SK-N-SH (cell line): ENCODE data around the gene APH1B.

ENCODE experiments used
- CHD2 ChIP-seq: fragments of 150-350 bp; IDR thresholded peaks from 2 replicates; pipeline ENCODE4 v1.6.1; 2018; ENCODE audit warnings: low read length; ENCODE audit not compliant: partially characterized antibody
- CTCF ChIP-seq: fragments of 200-600 bp; sonication (generic); IDR thresholded peaks from 2 replicates; pipeline ENCODE4 v1.6.1; 2017; ENCODE audit warnings: antibody characterized with exemption, mild to moderate bottlenecking, moderate library complexity
- EP300 ChIP-seq, 2 experiments: IDR thresholded peaks; 2 replicates each; pipeline versions ENCODE4 v1.4.0 to v1.6.1; 2012; ENCODE audit warnings: borderline replicate concordance in 1 of 2, low read depth in 1 of 2, low read length in 1 of 2
- FOXM1 ChIP-seq: IDR thresholded peaks from 2 replicates; pipeline ENCODE4 v1.4.0; 2012; ENCODE audit warnings: low read depth, mild to moderate bottlenecking
- GATA2 ChIP-seq: sonication (generic); formaldehyde crosslinking; IDR thresholded peaks from 2 replicates; pipeline ENCODE4 v1.5.0; 2020; ENCODE audit warnings: mild to moderate bottlenecking, missing genetic modification reagents
- MAX ChIP-seq: IDR thresholded peaks from 2 replicates; pipeline ENCODE4 v1.4.0; 2012; ENCODE audit warnings: low read depth
- NRF1 ChIP-seq: IDR thresholded peaks from 2 replicates; pipeline ENCODE4 v1.6.1; 2012; ENCODE audit warnings: low read depth, mild to moderate bottlenecking, low read length
- PBX3 ChIP-seq: IDR thresholded peaks from 2 replicates; pipeline ENCODE4; 2012
- POLR2AphosphoS5 ChIP-seq: IDR thresholded peaks from 2 replicates; pipeline ENCODE4 v1.6.1; 2012; ENCODE audit warnings: low read depth, low read length
- REST ChIP-seq: IDR thresholded peaks from 2 replicates; pipeline ENCODE4 v1.6.1; 2012; ENCODE audit warnings: mild to moderate bottlenecking, low read depth, low read length, moderate library complexity
- RXRA ChIP-seq: IDR thresholded peaks from 2 replicates; pipeline ENCODE4 v1.4.0; 2012; ENCODE audit warnings: low read depth, mild to moderate bottlenecking, borderline replicate concordance
- USF1 ChIP-seq: IDR thresholded peaks from 2 replicates; pipeline ENCODE4 v1.4.0; 2012; ENCODE audit warnings: low read depth, borderline replicate concordance
- USF2 ChIP-seq: fragments of 150-350 bp; IDR thresholded peaks from 2 replicates; pipeline ENCODE4 v1.6.1; 2017; ENCODE audit warnings: antibody characterized with exemption, low read length, low read depth, borderline replicate concordance

- TF ChIP-seq CTCF (no peak), MAX (no peak), NRF1 (no peak), EP300 (IDR thresholded peaks at IDR 0.05; ENCODE audit: borderline replicate concordance in 1 of 2, low read depth in 1 of 2, low read length in 1 of 2) (no peak), RXRA (no peak), PBX3 (no peak), CHD2 (no peak), REST (no peak), USF1 (no peak), GATA2 (CRISPR knock-in tag) (no peak), USF2 (no peak), FOXM1 (no peak), POLR2AphosphoS5 (no peak)
Observed at GRCh38 chr15:63294359-63294758, 17.0 kb downstream of the APH1B start.
